ENCODE data around the gene LIMK1.

LIMK1 gene

DNA sequence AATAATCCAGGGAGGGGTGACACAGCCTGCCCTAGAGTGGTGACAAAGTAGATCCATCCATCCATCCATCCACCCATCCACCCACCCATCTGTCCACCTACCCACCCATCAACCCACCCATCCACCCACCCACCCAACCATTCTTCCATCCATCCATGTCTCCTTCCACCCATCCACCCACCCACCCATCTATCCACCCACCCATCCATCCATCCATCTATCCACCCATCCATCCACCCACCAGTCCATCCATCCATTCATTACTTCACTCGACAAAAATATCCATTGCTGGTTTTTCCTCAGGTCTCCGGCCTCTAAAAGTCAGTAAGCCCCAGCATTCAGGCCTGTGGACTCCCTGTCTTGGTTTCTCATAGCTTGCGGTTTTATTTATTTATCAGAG lies 12.5 kb upstream of the LIMK1 start:
- no peaks in the 10 kb centered on the region for H3K27me3 ChIP-seq (ENCODE audit: low read depth, low read length)
- peaks cover 12% of the 10 kb centered on the region for H3K4me1 ChIP-seq (ENCODE audit: low read length)
- H3K79me2 ChIP-seq (ENCODE audit: low read length) = no peaks in the 10 kb centered on the region
- no peaks in the 10 kb centered on the region for H4K20me1 ChIP-seq (ENCODE audit: insufficient read depth, low read length)
- no peaks in the 10 kb centered on the region for H3K36me3 ChIP-seq (replicated peaks; ENCODE audit: low read depth, low read length)
- H3K9ac ChIP-seq (ENCODE audit: low read length) = no peak overlapping the region
- no peaks in the 10 kb centered on the region for H3K9me3 ChIP-seq (ENCODE audit: insufficient read depth, low read length)
- TF ChIP-seq, protein P1, sequence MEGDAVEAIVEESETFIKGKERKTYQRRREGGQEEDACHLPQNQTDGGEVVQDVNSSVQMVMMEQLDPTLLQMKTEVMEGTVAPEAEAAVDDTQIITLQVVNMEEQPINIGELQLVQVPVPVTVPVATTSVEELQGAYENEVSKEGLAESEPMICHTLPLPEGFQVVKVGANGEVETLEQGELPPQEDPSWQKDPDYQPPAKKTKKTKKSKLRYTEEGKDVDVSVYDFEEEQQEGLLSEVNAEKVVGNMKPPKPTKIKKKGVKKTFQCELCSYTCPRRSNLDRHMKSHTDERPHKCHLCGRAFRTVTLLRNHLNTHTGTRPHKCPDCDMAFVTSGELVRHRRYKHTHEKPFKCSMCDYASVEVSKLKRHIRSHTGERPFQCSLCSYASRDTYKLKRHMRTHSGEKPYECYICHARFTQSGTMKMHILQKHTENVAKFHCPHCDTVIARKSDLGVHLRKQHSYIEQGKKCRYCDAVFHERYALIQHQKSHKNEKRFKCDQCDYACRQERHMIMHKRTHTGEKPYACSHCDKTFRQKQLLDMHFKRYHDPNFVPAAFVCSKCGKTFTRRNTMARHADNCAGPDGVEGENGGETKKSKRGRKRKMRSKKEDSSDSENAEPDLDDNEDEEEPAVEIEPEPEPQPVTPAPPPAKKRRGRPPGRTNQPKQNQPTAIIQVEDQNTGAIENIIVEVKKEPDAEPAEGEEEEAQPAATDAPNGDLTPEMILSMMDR (IDR thresholded peaks at IDR 0.05; ENCODE audit: low read depth, low read length) = no peak
- TF ChIP-seq EZH2phosphoT487 (IDR thresholded peaks at IDR 0.05; ENCODE audit: low read depth) = no peak
- no peak overlapping the region for H2AFZ ChIP-seq (ENCODE audit: low read depth, low read length)
- H3K27ac ChIP-seq (ENCODE audit: low read length) = no peak overlapping the region
- H3K4me2 ChIP-seq (ENCODE audit: low read length) = no peak overlapping the region
- H3K4me3 ChIP-seq (ENCODE audit: low read length) = no peak overlapping the region

DNA sequence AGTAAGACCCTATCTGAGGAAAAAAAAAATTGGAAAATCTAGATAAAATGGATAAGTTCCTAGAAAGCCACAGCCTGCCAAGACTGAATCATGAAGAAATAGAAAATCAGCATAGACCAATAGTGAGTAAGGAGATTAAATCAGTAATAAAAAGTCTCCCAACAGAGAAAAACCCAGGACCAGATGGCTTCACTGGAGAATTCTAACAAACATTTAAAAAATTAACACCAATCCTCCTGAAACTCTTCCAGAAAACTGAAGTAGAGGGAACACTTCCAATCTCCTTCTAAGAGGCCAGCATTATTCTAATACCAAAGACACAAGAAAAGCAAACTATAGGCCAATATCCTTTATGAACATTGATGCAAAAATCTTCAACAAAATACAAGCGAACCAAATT lies 8.8 kb upstream of the LIMK1 start:
- no peaks in the 10 kb centered on the region for H3K4me1 ChIP-seq (ENCODE audit: low read length)
- no peak overlapping the region for H3K4me3 ChIP-seq (ENCODE audit: low read length)
- H3K4me2 ChIP-seq (ENCODE audit: low read length) = no peak overlapping the region
- TF ChIP-seq, protein P1 (IDR thresholded peaks at IDR 0.05; ENCODE audit: low read depth, low read length) = no peak
- no peak for TF ChIP-seq EZH2phosphoT487 (IDR thresholded peaks at IDR 0.05; ENCODE audit: low read depth)
- H3K79me2 ChIP-seq (ENCODE audit: low read length) = no peaks in the 10 kb centered on the region
- H3K9me3 ChIP-seq (ENCODE audit: insufficient read depth, low read length) = no peaks in the 10 kb centered on the region
- H3K9ac ChIP-seq (ENCODE audit: low read length) = no peak overlapping the region
- H2AFZ ChIP-seq (ENCODE audit: low read depth, low read length) = no peak overlapping the region
- no peaks in the 10 kb centered on the region for H3K27me3 ChIP-seq (ENCODE audit: low read depth, low read length)
- H4K20me1 ChIP-seq (ENCODE audit: insufficient read depth, low read length) = no peaks in the 10 kb centered on the region
- H3K27ac ChIP-seq (ENCODE audit: low read length) = no peak overlapping the region
- no peaks in the 10 kb centered on the region for H3K36me3 ChIP-seq (replicated peaks; ENCODE audit: low read depth, low read length)

DNA sequence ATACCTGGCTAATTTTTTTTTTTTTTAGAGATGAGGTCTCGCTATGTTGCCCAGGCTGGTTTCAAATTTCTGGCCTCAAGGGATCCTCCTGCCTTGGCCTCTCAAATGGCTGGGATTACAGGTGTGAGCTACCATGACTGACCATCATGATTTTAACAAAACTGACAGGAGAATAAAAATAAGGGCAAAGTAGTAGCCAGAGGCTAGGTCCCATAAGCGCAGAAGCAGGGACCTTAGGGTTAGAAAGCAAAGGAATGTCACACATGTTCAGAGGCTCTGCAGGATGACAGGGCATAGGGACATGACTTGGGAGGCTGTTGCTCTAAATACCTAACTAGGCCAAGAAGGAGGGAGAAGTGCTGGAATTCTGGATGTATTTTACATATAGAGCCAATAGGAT lies 5.1 kb upstream of the LIMK1 start:
- Histone ChIP-seq H4K20me1 (ENCODE audit: insufficient read depth, low read length) (no peaks in the 10 kb centered on the region), H3K36me3 (replicated peaks; ENCODE audit: low read depth, low read length) (no peaks in the 10 kb centered on the region), H3K4me1 (ENCODE audit: low read length) (peaks cover 6% of the 10 kb centered on the region), H3K27ac (ENCODE audit: low read length) (no peak overlapping the region), H3K9me3 (ENCODE audit: insufficient read depth, low read length) (no peaks in the 10 kb centered on the region), H3K79me2 (ENCODE audit: low read length) (no peaks in the 10 kb centered on the region), H3K4me2 (ENCODE audit: low read length) (no peak overlapping the region), H3K4me3 (ENCODE audit: low read length) (no peak overlapping the region), H3K9ac (ENCODE audit: low read length) (no peak overlapping the region), H3K27me3 (ENCODE audit: low read depth, low read length) (no peaks in the 10 kb centered on the region), H2AFZ (ENCODE audit: low read depth, low read length) (no peak overlapping the region)
- TF ChIP-seq EZH2phosphoT487 (IDR thresholded peaks at IDR 0.05; ENCODE audit: low read depth) = no peak
- TF ChIP-seq, protein P1 (IDR thresholded peaks at IDR 0.05; ENCODE audit: low read depth, low read length) = no peak

DNA sequence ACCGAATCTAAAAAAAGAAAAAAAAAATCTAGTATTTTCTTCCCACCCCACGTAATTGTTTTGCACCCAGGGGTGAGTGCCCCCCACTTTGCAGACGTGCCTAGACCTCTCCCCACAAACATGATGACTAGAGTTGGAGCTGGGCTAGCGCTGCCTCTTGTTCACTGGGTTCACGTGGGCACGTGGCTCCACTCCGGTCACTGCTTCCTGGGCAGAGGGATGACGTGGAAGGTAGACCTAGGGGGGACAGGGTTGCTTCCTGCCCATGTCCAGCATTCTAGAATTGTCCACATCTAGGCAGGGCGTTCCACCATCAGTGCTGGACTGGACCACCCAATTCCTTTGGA lies 861 bp upstream of the LIMK1 start:
- no peaks in the 10 kb centered on the region for H3K27me3 ChIP-seq (ENCODE audit: low read depth, low read length)

More for the DNA sequence above, 861 bp upstream of the LIMK1 start:
- Histone ChIP-seq H3K36me3 (replicated peaks; ENCODE audit: low read depth, low read length) (peaks cover 10% of the 10 kb centered on the region), H3K79me2 (ENCODE audit: low read length) (peaks cover 14% of the 10 kb centered on the region), H3K9ac (ENCODE audit: low read length) (no peak overlapping the region), H3K27ac (ENCODE audit: low read length) (no peak overlapping the region), H2AFZ (ENCODE audit: low read depth, low read length) (no peak overlapping the region), H3K9me3 (ENCODE audit: insufficient read depth, low read length) (no peaks in the 10 kb centered on the region), H4K20me1 (ENCODE audit: insufficient read depth, low read length) (no peaks in the 10 kb centered on the region), H3K4me1 (ENCODE audit: low read length) (peaks cover 13% of the 10 kb centered on the region), H3K4me3 (ENCODE audit: low read length) (peak overlapping the region; percentile 88), H3K4me2 (ENCODE audit: low read length) (peak overlapping the region; percentile 99)
- TF ChIP-seq, protein P1 (IDR thresholded peaks at IDR 0.05; ENCODE audit: low read depth, low read length) = no peak
- no peak for TF ChIP-seq EZH2phosphoT487 (IDR thresholded peaks at IDR 0.05; ENCODE audit: low read depth)
